LNCaP clone FGC (cell line): ENCODE data around the gene MACROH2A2.

Experiments
- DNase-seq: peaks from one replicate; pipeline ENCODE4 v3.0.0-alpha.2; 2011; ENCODE audit warnings: low read depth
- H3K4me3 ChIP-seq: 2 replicates; pipeline ENCODE4 v1.5.1; 2011; ENCODE audit warnings: mild to moderate bottlenecking, low read depth, low read length, control low read depth
- TF ChIP-seq, protein P1 (sequence below): IDR thresholded peaks from 2 replicates; pipeline ENCODE4 v1.5.1; 2012; ENCODE audit warnings: mild to moderate bottlenecking; ENCODE audit not compliant: control insufficient read depth, insufficient read depth; ENCODE audit errors: extremely low read depth

The MACROH2A2 gene

DNA sequence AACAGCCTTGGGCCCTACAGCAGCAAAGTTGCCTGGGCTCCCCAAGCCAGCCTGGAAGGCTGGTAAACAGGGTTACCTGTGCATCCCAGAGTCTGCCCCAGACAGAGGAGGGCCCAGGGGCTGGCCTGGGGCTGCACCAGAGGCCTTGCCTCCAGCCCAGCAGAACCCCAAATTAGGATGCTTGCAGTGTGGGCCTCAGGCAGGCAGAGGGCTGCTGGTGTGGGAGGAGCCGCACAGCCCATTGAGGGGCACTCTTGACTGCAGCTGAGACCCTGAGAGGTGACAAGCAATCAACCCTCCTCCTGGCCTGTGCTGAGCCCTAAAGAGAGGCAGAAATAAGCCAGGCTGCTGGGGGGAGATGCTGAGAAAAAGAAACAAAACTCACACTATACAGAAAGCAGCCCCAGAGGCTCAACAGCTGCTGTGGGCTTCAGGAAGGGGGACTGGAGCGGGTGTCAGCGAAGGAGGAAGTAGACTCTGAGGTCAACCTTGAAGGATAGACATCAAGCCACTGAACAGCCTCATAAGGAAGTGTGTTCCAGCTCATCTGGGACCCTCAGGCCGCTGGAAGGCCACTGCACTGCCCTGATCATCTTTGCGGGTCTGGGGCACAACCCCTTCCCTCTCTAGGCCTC is 73.4 kb downstream of the MACROH2A2 start:
- DNase-seq = no peak
- no peak overlapping the region for H3K4me3 ChIP-seq
- TF ChIP-seq, protein P1, sequence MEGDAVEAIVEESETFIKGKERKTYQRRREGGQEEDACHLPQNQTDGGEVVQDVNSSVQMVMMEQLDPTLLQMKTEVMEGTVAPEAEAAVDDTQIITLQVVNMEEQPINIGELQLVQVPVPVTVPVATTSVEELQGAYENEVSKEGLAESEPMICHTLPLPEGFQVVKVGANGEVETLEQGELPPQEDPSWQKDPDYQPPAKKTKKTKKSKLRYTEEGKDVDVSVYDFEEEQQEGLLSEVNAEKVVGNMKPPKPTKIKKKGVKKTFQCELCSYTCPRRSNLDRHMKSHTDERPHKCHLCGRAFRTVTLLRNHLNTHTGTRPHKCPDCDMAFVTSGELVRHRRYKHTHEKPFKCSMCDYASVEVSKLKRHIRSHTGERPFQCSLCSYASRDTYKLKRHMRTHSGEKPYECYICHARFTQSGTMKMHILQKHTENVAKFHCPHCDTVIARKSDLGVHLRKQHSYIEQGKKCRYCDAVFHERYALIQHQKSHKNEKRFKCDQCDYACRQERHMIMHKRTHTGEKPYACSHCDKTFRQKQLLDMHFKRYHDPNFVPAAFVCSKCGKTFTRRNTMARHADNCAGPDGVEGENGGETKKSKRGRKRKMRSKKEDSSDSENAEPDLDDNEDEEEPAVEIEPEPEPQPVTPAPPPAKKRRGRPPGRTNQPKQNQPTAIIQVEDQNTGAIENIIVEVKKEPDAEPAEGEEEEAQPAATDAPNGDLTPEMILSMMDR = no peak

DNA sequence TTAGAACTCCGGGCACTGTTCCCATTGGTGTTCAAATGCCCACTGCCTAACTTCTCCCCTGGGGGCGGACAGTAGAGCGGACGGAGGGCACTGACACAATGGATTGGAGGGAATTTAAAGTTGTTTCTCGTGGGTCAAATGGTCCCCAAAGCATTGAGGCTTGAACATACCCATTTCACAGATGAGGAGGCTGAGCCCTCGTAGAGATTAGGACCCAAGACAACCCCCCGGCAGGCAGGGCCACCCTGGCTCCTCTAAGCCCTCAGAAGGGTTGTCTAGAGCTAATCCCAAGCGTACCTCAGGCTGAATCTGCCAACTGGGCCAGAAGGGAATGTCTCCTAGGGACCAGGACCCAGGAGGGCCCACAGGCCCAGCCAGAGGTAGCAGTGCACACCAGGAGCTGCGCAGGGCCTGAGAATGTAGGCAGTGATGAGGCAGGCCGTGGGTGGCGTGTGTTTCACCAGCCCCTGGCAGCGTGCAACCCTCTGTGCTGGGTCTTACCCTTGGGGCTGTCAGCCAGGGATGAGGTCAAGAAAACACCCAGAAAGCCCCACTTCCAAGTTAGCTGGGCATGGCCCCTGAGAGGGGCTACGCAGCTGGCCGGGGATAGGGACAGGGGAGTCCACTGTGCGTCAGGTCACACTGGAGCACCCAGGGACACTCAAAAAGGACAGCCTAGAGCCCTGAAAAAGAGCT is 74.2 kb downstream of the MACROH2A2 start:
- no peak overlapping the region for H3K4me3 ChIP-seq
- TF ChIP-seq, protein P1 = no peak
- no peak for DNase-seq

DNA sequence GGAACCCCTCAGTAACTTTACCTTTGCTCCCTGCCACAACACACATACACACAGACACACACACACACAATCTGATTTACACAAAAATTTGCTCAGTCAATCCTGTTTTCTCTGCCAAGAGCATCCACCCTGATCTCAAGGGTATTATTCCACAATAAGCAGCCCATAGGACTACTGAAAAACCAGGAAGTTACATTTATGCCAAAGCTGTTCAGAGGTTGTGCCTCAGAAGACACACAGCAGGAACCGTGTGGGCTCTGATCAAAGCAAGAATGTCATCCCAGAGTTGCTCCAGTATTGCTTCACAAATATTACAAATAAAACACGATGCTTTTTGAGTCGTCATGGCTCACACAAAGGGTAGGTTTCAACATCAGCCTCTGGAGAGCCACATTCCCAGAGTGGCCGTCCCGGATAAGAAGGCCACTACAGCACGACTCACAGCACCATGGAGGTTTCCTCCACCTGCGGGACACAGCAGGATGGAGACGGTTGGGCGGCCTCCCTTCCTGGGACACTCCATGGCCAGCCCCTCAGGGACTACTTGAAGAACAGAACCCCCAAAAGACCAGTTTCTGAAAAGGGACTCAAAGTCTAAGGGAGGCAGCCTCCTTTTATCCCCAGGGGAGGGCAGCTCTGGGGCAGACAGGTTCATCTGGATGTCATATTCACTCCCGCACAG is 78.4 kb downstream of the MACROH2A2 start:
- H3K4me3 ChIP-seq = no peak overlapping the region
- TF ChIP-seq, protein P1 = no peak
- no peak for DNase-seq

DNA sequence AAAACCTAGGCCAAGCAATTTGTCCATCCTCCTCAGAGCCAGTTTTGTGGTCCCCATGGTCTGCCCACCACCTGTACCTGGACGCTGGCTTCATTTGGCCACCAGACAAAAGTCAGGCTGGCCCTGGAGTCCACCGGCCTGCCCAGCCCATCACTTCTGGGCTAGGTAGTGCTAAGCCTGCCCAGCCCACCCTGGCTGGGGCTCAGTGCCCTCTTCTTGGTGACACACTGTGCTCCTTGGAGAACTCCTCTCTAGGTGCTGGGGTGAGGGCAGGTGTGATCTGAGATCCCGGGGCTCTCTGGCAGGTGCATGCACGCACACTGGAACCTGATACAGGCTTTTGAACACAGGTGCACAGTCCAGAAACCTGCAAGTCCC is 78.9 kb downstream of the MACROH2A2 start:
- H3K4me3 ChIP-seq = no peak overlapping the region
- no peak for DNase-seq
- TF ChIP-seq, protein P1 = no peak

DNA sequence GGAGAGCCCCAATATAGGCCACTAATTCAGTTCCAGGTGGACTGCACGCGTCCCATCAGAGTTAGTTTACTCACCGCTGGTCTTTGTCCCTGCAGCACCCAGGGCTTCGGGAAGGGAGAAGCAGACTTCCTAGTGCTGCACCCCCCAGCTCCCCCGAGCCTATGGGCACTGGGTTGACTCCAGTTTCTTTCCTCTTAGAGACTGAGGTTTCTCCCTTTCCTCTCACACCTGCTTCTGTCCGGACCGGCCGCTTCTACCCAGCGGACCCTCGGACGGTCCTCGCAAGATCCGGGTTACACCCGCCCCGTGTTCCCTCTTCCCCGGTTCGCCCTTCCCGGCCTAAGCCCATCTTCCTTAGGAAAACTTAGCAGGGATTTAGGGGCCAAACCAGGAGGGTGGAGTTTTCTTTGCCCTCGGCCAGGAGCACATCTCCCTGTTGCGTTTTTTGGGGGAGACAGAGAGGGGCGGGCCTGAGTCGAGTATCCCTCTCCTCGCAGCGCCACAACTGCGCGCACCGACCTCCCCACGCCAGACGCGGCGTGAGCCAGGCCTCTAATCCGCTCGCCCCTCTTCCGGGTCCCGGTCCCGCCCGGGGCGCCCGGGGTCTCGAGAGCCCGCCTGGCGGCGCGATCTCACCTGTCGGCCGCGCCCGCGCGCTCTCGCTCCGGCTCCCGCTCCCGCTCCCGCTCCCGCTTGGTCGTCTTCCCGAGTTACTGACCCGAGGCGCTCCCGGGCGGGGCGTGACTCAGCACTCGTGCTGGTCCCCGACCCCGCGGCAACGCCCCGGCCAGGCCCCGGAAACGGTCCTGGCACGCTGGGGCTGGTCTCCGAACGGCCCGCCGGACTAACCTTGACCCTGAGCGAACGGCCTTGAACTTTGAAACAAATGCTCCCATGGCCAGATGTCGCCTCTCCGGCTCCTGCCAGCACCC is 79.7 kb downstream of the MACROH2A2 start, which contains the start of gene AIFM2:
Gene AIFM2 (minus strand): TSS at position 728 of the 932 bp plus-strand sequence. CDS start 8,741 bp downstream, outside the sequence.
- TF ChIP-seq, protein P1 = no peak
- DNase-seq = no peak
- H3K4me3 ChIP-seq = no peak within 1 kb of the TSS

DNA sequence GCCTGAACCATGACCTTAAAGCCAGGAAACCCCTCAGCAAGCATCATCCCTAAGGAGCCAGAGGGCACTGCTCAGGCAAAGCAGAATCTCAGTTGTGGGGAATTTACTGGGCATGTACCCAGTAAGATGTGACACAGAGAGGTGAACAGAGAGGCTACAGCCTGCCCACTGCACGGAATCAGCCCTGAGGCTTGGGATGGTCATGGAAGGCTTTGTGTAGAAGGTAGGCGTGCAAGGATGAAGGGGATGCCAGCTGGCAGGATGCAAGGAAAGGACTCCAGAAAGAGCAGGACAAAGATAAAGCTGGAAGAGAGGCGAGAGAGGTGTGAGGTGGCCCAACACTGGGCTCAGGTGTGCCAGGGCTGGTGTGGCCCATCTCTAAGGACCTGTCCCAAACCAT is 82.4 kb downstream of the MACROH2A2 start:
- TF ChIP-seq, protein P1 = no peak
- DNase-seq = no peak
- no peak overlapping the region for H3K4me3 ChIP-seq
